IMR-90 (cell line): ENCODE data around the gene AKR1C8. TPM values are rescaled to one million over a fixed set of nuclear protein-coding genes. Genes with fewer than 3 reads are reported as not detected.

ENCODE experiments used
- ATAC-seq: fragments of 200-7000 bp; cut with Tn5 transposase; 2 replicates; pipeline ENCODE4 v1.9.1; 2020; ENCODE audit warnings: low read depth, mild to moderate bottlenecking, moderate library complexity
- BruUV-seq: library from RNA; stranded (reverse); fragments of 400-500 nt; replicated peaks from 2 replicates; lab custom pipeline; 2021; lab: Mats Ljungman, UMichigan
- CTCF ChIA-PET: fragments of 300-600 bp; formaldehyde crosslinking; extraction: SDS; loops from one replicate; lab custom pipeline; 2021; ENCODE audit warnings: antibody characterized with exemption; lab: Yijun Ruan, JAX
- POLR2A ChIA-PET: fragments of 300-600 bp; sonication (Branson Sonifier 250); formaldehyde crosslinking; loops from one replicate; lab custom pipeline; 2022; ENCODE audit warnings: antibody characterized with exemption; ENCODE audit not compliant: unreplicated experiment; lab: Charles Lee
- DNase-seq: peaks from one replicate; pipeline ENCODE4 v3.0.0; 2013
- H2AFZ ChIP-seq: replicated peaks from 2 replicates; pipeline ENCODE3; 2013; ENCODE audit warnings: low read length, mild to moderate bottlenecking; ENCODE audit not compliant: poor library complexity
- H2AK5ac ChIP-seq: 2 replicates; pipeline ENCODE4 v1.6.1; 2013; ENCODE audit warnings: low read depth, low read length, inconsistent platforms
- H2AK9ac ChIP-seq: replicated peaks from 2 replicates; pipeline ENCODE3; 2013; ENCODE audit warnings: mild to moderate bottlenecking, low read depth, low read length, moderate library complexity; ENCODE audit not compliant: poor library complexity
- H2BK120ac ChIP-seq: 2 replicates; pipeline ENCODE4 v1.6.1; 2013; ENCODE audit warnings: low read depth, low read length, inconsistent platforms
- H2BK15ac ChIP-seq: 3 replicates; pipeline ENCODE4 v1.6.1; 2013; ENCODE audit warnings: low read depth, low read length, inconsistent platforms
- H2BK20ac ChIP-seq: 2 replicates; pipeline ENCODE4 v1.6.1; 2013; ENCODE audit warnings: low read depth, mild to moderate bottlenecking, inconsistent platforms, low read length, moderate library complexity
- H2BK5ac ChIP-seq: 2 replicates; pipeline ENCODE4 v1.6.1; 2013; ENCODE audit warnings: mild to moderate bottlenecking, low read depth, low read length, inconsistent platforms; ENCODE audit not compliant: poor library complexity, severe bottlenecking
- H3K14ac ChIP-seq: replicated peaks from 2 replicates; pipeline ENCODE4 v1.6.1; 2013; ENCODE audit warnings: low read depth, low read length, inconsistent platforms
- H3K18ac ChIP-seq: 2 replicates; pipeline ENCODE4 v1.6.1; 2013; ENCODE audit warnings: low read depth, low read length, control low read depth
- H3K23ac ChIP-seq: 2 replicates; pipeline ENCODE4 v1.6.1; 2013; ENCODE audit warnings: low read depth, low read length, inconsistent platforms
- H3K27ac ChIP-seq: 2 replicates; pipeline ENCODE4 v1.5.1; 2013; ENCODE audit warnings: mild to moderate bottlenecking, control low read depth, low read length; ENCODE audit not compliant: insufficient read depth
- H3K27me3 ChIP-seq: 2 replicates; pipeline ENCODE4 v1.6.1; 2013; ENCODE audit warnings: low read length; ENCODE audit not compliant: control insufficient read depth, insufficient read depth
- H3K36me3 ChIP-seq: 2 replicates; pipeline ENCODE4 v1.6.1; 2013; ENCODE audit warnings: low read length, mixed read lengths; ENCODE audit not compliant: control insufficient read depth, insufficient read depth
- H3K4ac ChIP-seq: 2 replicates; pipeline ENCODE4 v1.6.1; 2013; ENCODE audit warnings: low read depth, low read length, inconsistent platforms
- H3K4me1 ChIP-seq: 2 replicates; pipeline ENCODE4 v1.6.1; 2013; ENCODE audit warnings: low read length, mixed read lengths; ENCODE audit not compliant: control insufficient read depth, insufficient read depth
- H3K4me2 ChIP-seq: 2 replicates; pipeline ENCODE4 v1.6.1; 2013; ENCODE audit warnings: low read depth, mild to moderate bottlenecking, control low read depth, low read length, moderate library complexity
- H3K4me3 ChIP-seq: 2 replicates; pipeline ENCODE4 v1.5.1; 2013; ENCODE audit warnings: low read depth, mild to moderate bottlenecking, control low read depth, low read length, moderate library complexity; ENCODE audit not compliant: insufficient read depth
- H3K56ac ChIP-seq: 2 replicates; pipeline ENCODE4 v1.6.1; 2013; ENCODE audit warnings: low read length, inconsistent platforms; ENCODE audit not compliant: insufficient read depth; ENCODE audit errors: extremely low read depth
- H3K79me1 ChIP-seq, 2 experiments: 2 replicates each; pipeline ENCODE4 v1.6.1; 2013; ENCODE audit warnings: low read length in 2 of 2, inconsistent platforms in 1 of 2, low read depth in 1 of 2
- H3K9ac ChIP-seq: 2 replicates; pipeline ENCODE4 v1.6.1; 2013; ENCODE audit warnings: low read depth, low read length, control low read depth
- H3K9me1 ChIP-seq: 2 replicates; pipeline ENCODE4 v1.6.1; 2013; ENCODE audit warnings: low read length, inconsistent platforms; ENCODE audit not compliant: insufficient read depth
- H3K9me3 ChIP-seq: 2 replicates; pipeline ENCODE4 v1.6.1; 2013; ENCODE audit warnings: low read length; ENCODE audit not compliant: control insufficient read depth, insufficient read depth
- H4K20me1 ChIP-seq: 2 replicates; pipeline ENCODE4 v1.6.1; 2013; ENCODE audit warnings: low read length, inconsistent platforms; ENCODE audit not compliant: insufficient read depth
- H4K5ac ChIP-seq: 2 replicates; pipeline ENCODE4 v1.6.1; 2013; ENCODE audit warnings: mild to moderate bottlenecking, low read depth, low read length, control low read depth
- H4K8ac ChIP-seq, 2 experiments: 2 replicates each; pipeline ENCODE4 v1.6.1; 2013; ENCODE audit warnings: low read depth in 2 of 2, low read length in 2 of 2, control low read depth in 1 of 2, inconsistent platforms in 1 of 2
- H4K91ac ChIP-seq: 2 replicates; pipeline ENCODE4 v1.6.1; 2013; ENCODE audit warnings: low read depth, low read length, inconsistent platforms; ENCODE audit not compliant: insufficient read depth
- BHLHE40 ChIP-seq: fragments of 150-350 bp; IDR thresholded peaks from 2 replicates; pipeline ENCODE4 v1.6.1; 2016; ENCODE audit warnings: mild to moderate bottlenecking, low read depth, low read length
- MAFK ChIP-seq: IDR thresholded peaks from 2 replicates; pipeline ENCODE4 v1.6.1; 2012; ENCODE audit warnings: low read depth, low read length, improper control_type of control experiment
- MAZ ChIP-seq: IDR thresholded peaks from 2 replicates; pipeline ENCODE4 v1.6.1; 2012; ENCODE audit warnings: low read depth, mild to moderate bottlenecking, low read length, improper control_type of control experiment, moderate library complexity, borderline replicate concordance
- MXI1 ChIP-seq: IDR thresholded peaks from 2 replicates; pipeline ENCODE4 v1.6.1; 2012; ENCODE audit warnings: low read depth, mild to moderate bottlenecking, low read length, moderate library complexity, borderline replicate concordance
- NFE2L2 ChIP-seq: fragments of 150-350 bp; IDR thresholded peaks from 2 replicates; pipeline ENCODE4 v1.6.1; 2016; ENCODE audit warnings: low read depth, mild to moderate bottlenecking, low read length
- POLR2A ChIP-seq: IDR thresholded peaks from 2 replicates; pipeline ENCODE4 v1.6.1; 2012; ENCODE audit warnings: mild to moderate bottlenecking, low read depth, low read length
- RAD21 ChIP-seq: IDR thresholded peaks from 2 replicates; pipeline ENCODE4 v1.6.1; 2012; ENCODE audit warnings: low read length, improper control_type of control experiment
- RCOR1 ChIP-seq: IDR thresholded peaks from 2 replicates; pipeline ENCODE4 v1.6.1; 2012; ENCODE audit warnings: mild to moderate bottlenecking, low read length, improper control_type of control experiment; ENCODE audit not compliant: insufficient replicate concordance
- RFX5 ChIP-seq: IDR thresholded peaks from 2 replicates; pipeline ENCODE4 v1.8.0; 2012; ENCODE audit warnings: low read depth, mild to moderate bottlenecking, low read length, moderate library complexity
- dilution Hi-C: fragments of 300-500 bp; cut with HindIII; formaldehyde crosslinking; loops from one replicate; pipeline ENCODE4 v1.14.3; 2018; ENCODE audit warnings: low sequenced_read_pairs; ENCODE audit not compliant: unreplicated experiment
- in situ Hi-C: fragments of 300-500 bp; cut with MboI; formaldehyde crosslinking; loops from 3 replicates; pipeline ENCODE4 v1.14.3; 2019; ENCODE audit warnings: low sequenced_read_pairs, inconsistent platforms, mixed read lengths
- intact Hi-C: fragments of 100-400 bp; cut with micrococcal nuclease; formaldehyde crosslinking; loops from 2 replicates; pipeline ENCODE4 v1.10.0; 2022
- polyA plus RNA-seq, 3 experiments: library from polyadenylated mRNA; depleted of rRNA; stranded (reverse); fragments of >200 nt; gene quantifications; 2 replicates each; pipeline ENCODE4 v1.2.3, GENCODE V29; 2012; ENCODE audit warnings: low replicate concordance in 1 of 3
- total RNA-seq: library from RNA; depleted of rRNA; stranded (reverse); fragments of >200 nt; gene quantifications from 2 replicates; pipeline ENCODE4 v1.2.3, GENCODE V29; 2012
- TF ChIP-seq, protein P1 (sequence below): fragments of 150-350 bp; IDR thresholded peaks from 2 replicates; pipeline ENCODE4 v1.6.1; 2017; ENCODE audit warnings: mild to moderate bottlenecking, antibody characterized with exemption, low read length, low read depth
- TF ChIP-seq, protein P2 (sequence below): conservative IDR thresholded peaks from 2 replicates; pipeline ENCODE4 v1.5.1; 2012; ENCODE audit warnings: mild to moderate bottlenecking, low read depth, low read length, improper control_type of control experiment
- TF ChIP-seq, protein P3 (sequence below): fragments of 150-350 bp; IDR thresholded peaks from 2 replicates; pipeline ENCODE4 v1.6.1; 2016; ENCODE audit warnings: low read depth, mild to moderate bottlenecking, low read length, moderate library complexity, borderline replicate concordance

Gene AKR1C8
- total and polyA plus RNA-seq, 2 of the 4 experiments (the other 2 are of a cell fraction): not detected

DNA sequence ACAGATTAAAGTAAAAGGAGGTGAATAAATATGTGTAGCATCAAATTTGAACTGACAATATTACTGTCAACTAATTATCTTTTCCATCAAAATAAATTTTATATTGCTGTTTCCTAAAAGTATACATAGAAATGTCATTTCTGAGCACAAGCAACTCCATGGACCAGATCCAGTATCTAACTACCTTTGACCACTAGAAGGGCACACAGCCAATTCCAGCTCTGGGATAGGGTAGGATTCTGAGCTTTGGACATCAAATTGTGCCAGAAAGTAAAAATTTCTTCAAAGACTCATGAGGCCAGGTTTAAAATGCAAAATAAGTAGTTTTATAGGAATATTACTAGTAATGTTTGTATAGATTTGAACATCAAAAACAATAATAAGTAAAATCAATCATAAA is 61.1 kb downstream of the AKR1C8 start:
- dilution Hi-C loops: no loop called here

More for the DNA sequence above, 61.1 kb downstream of the AKR1C8 start:
- Histone ChIP-seq H2AFZ (no peak overlapping the region), H3K4me2 (no peak overlapping the region), H3K27me3 (no peaks in the 10 kb centered on the region; the same call in 1 of the 2 replicates), H3K23ac (no peak overlapping the region), H3K79me1 (no peaks in the 10 kb centered on the region), H4K8ac (no peak overlapping the region), H2AK9ac (no peak overlapping the region), H2AK5ac (no peak overlapping the region), H2BK120ac (no peak overlapping the region), H2BK15ac (no peak overlapping the region), H4K20me1 (no peaks in the 10 kb centered on the region), H3K9me1 (no peaks in the 10 kb centered on the region), H3K4me1 (no peaks in the 10 kb centered on the region), H3K18ac (no peak overlapping the region), H4K5ac (no peak overlapping the region), H2BK5ac (no peak overlapping the region), H3K27ac (no peak overlapping the region), H2BK20ac (no peak overlapping the region), H3K36me3 (no peaks in the 10 kb centered on the region), H3K56ac (no peak overlapping the region), H3K4ac (no peak overlapping the region), H3K9ac (no peak overlapping the region), H3K4me3 (no peak overlapping the region), H3K14ac (no peak overlapping the region), H3K9me3 (no peaks in the 10 kb centered on the region), H4K91ac (no peak overlapping the region)
- intact Hi-C loops: no loop called here
- ATAC-seq (no peak), DNase-seq (no peak)
- BruUV-seq: no TSS peak
- in situ Hi-C loops: no loop called here
- TF ChIP-seq POLR2A (no peak), BHLHE40 (no peak), MAZ (no peak), RFX5 (no peak), NFE2L2 (no peak), MXI1 (no peak), MAFK (no peak), RCOR1 (no peak), RAD21 (no peak)
- TF ChIP-seq, protein P1, sequence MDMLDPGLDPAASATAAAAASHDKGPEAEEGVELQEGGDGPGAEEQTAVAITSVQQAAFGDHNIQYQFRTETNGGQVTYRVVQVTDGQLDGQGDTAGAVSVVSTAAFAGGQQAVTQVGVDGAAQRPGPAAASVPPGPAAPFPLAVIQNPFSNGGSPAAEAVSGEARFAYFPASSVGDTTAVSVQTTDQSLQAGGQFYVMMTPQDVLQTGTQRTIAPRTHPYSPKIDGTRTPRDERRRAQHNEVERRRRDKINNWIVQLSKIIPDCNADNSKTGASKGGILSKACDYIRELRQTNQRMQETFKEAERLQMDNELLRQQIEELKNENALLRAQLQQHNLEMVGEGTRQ: no peak
- TF ChIP-seq, protein P2, sequence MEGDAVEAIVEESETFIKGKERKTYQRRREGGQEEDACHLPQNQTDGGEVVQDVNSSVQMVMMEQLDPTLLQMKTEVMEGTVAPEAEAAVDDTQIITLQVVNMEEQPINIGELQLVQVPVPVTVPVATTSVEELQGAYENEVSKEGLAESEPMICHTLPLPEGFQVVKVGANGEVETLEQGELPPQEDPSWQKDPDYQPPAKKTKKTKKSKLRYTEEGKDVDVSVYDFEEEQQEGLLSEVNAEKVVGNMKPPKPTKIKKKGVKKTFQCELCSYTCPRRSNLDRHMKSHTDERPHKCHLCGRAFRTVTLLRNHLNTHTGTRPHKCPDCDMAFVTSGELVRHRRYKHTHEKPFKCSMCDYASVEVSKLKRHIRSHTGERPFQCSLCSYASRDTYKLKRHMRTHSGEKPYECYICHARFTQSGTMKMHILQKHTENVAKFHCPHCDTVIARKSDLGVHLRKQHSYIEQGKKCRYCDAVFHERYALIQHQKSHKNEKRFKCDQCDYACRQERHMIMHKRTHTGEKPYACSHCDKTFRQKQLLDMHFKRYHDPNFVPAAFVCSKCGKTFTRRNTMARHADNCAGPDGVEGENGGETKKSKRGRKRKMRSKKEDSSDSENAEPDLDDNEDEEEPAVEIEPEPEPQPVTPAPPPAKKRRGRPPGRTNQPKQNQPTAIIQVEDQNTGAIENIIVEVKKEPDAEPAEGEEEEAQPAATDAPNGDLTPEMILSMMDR: no peak
- TF ChIP-seq, protein P3, sequence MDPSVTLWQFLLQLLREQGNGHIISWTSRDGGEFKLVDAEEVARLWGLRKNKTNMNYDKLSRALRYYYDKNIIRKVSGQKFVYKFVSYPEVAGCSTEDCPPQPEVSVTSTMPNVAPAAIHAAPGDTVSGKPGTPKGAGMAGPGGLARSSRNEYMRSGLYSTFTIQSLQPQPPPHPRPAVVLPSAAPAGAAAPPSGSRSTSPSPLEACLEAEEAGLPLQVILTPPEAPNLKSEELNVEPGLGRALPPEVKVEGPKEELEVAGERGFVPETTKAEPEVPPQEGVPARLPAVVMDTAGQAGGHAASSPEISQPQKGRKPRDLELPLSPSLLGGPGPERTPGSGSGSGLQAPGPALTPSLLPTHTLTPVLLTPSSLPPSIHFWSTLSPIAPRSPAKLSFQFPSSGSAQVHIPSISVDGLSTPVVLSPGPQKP: no peak
- ChIA-PET CTCF (no interaction called here), POLR2A (no interaction called here)
